Esophagus muscularis mucosa (tissue), 4 donors: Measurements from ENCODE around the gene GALK2. TPM values are rescaled to one million over a fixed set of nuclear protein-coding genes. Genes with fewer than 3 reads are reported as not detected.

ENCODE experiments used
- DNase-seq: peaks from one replicate; pipeline ENCODE4 v3.0.0-alpha.2; 2017; ENCODE audit errors: extremely low spot score
- H3K27ac ChIP-seq, 4 donors: fragments of 200-600 bp; sonication (generic); replicated peaks in 1 of 4; 1 replicate in 3 of 4; 2 replicates in 1 of 4; pipeline ENCODE4 v1.5.1; 2016 to 2019; ENCODE audit warnings: mild to moderate bottlenecking in 1 of 4
- H3K27me3 ChIP-seq, 4 donors: fragments of 200-600 bp; sonication (generic); one replicate each; pipeline versions ENCODE4 v1.5.1 to v1.6.0; 2016 to 2019
- H3K36me3 ChIP-seq, 4 donors: fragments of 200-600 bp; sonication (generic); one replicate each; pipeline ENCODE4 v1.5.1; 2016 to 2019
- H3K4me1 ChIP-seq, 4 donors: fragments of 200-600 bp; sonication (generic); one replicate each; pipeline ENCODE4 v1.5.1; 2016 to 2019
- H3K4me3 ChIP-seq, 4 donors: fragments of 200-600 bp; sonication (generic); 1 replicate in 2 of 4; 2 replicates in 2 of 4; pipeline ENCODE4 v1.5.1; 2016 to 2019; ENCODE audit warnings: mild to moderate bottlenecking in 4 of 4, moderate library complexity in 1 of 4
- H3K9me3 ChIP-seq, 4 donors: fragments of 200-600 bp; sonication (generic); 1 replicate in 3 of 4; 2 replicates in 1 of 4; pipeline ENCODE4 v1.5.1; 2016 to 2019
- CTCF ChIP-seq, 3 experiments: fragments of 200-600 bp in 2 of 3; fragments of 450-650 bp in 1 of 3; sonication (generic) in 2 of 3; IDR thresholded peaks; one replicate each; pipeline ENCODE4 v1.5.1; 2017 to 2019; ENCODE audit warnings: antibody characterized with exemption in 3 of 3, mild to moderate bottlenecking in 2 of 3, moderate library complexity in 1 of 3
- EP300 ChIP-seq: sonication (generic); formaldehyde crosslinking; IDR thresholded peaks from one replicate; pipeline ENCODE4 v1.6.1; 2017; ENCODE audit warnings: antibody characterized with exemption
- POLR2A ChIP-seq: fragments of 450-650 bp; IDR thresholded peaks from one replicate; pipeline ENCODE4 v1.6.1; 2017; ENCODE audit warnings: antibody characterized with exemption, moderate library complexity, mild to moderate bottlenecking, low read depth
- POLR2AphosphoS5 ChIP-seq, 2 donors: sonication (generic); formaldehyde crosslinking; IDR thresholded peaks; one replicate each; pipeline ENCODE4 v1.6.1; 2017; ENCODE audit warnings: antibody characterized with exemption in 2 of 2
- WGBS: methylation state at CpG from one replicate; pipeline ENCODE4 v1.1.5; 2018; 5-methylcytosine and 5-hydroxymethylcytosine counted together
- intact Hi-C: fragments of 100-400 bp; cut with DNase I; formaldehyde crosslinking; loops from one replicate; pipeline ENCODE4 v1.15.1; 2023
- total RNA-seq, 4 donors: library from RNA; depleted of rRNA; stranded (reverse); fragments of >200 nt; gene quantifications; one replicate each; pipeline versions ENCODE4 v1.1.0 to v1.2.1, GENCODE V29; 2016

GALK2 gene
- total RNA-seq, 4 donors from 2014 or later, result 34.5 to 50.3 (median 41.5) TPM

DNA sequence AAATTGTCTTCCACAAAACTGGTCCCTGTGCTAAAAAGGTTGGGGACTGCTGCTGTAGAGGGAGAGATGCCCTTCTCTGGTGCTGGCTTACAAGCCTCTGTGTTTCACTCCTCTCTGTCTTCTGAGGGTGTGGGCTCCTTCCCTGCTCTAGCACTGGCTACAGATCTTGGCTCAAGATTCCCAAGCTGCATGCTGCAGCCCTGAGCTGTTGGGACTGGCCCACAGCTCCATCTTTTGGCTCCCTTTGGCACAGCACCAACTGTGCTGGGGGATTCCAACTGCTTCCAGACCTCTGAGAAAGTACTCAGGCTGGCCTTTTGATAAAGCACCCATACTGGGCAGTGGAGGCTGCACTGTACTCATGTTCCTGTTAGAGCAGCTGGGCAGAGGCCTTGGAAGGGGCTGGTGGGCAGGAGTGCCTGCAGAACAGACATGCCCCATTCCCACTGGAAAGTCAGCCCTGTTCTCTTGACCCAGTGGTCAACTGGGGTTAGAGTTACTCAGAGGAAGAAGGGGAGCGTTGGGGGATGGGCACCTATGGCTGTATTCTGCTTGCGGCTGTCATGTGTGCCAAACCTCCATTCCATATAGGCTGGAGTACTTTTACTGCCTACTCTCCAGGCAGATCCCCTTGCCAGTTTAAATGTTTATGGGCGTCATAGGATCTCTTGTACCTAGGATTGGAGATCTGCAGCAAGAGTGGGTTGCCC, 55.7 kb downstream of the GALK2 start:
- TF ChIP-seq POLR2A (no peak), EP300 (no peak), POLR2AphosphoS5 (IDR thresholded peaks at IDR 0.05) (no peak), CTCF (IDR thresholded peaks at IDR 0.05) (no peak)
- no peaks in the 10 kb centered on the region for H3K27me3 ChIP-seq
- H3K36me3 ChIP-seq, result peaks cover 0 to 12% (median 4%) of the 10 kb centered on the region in 4 donors
- intact Hi-C loops, result no loop called here
- H3K4me1 ChIP-seq, result peaks cover 0 to 3% (median 0%) of the 10 kb centered on the region in 4 donors
- H3K27ac ChIP-seq, result no peak overlapping the region
- no peak overlapping the region for H3K4me3 ChIP-seq
- DNase-seq, result no peak
- 96% methylated on average over 3 of the region's 3 CpGs for WGBS
- peaks cover 0 to 18% (median 8%) of the 10 kb centered on the region in 4 donors for H3K9me3 ChIP-seq

GRCh38 chr15:49227602-49228001, 57.6 kb downstream of the GALK2 start:
- Histone ChIP-seq H3K9me3 (peaks cover 0 to 8% (median 0%) of the 10 kb centered on the region in 4 donors), H3K4me3 (no peak overlapping the region), H3K4me1 (peaks cover 0 to 3% (median 0%) of the 10 kb centered on the region in 4 donors), H3K27ac (no peak overlapping the region), H3K27me3 (no peaks in the 10 kb centered on the region), H3K36me3 (peaks cover 0 to 13% (median 6%) of the 10 kb centered on the region in 4 donors)
- DNase-seq, result no peak
- TF ChIP-seq EP300 (no peak), POLR2AphosphoS5 (IDR thresholded peaks at IDR 0.05) (no peak), POLR2A (no peak), CTCF (IDR thresholded peaks at IDR 0.05) (no peak)
- intact Hi-C loops, result no loop called here

DNA sequence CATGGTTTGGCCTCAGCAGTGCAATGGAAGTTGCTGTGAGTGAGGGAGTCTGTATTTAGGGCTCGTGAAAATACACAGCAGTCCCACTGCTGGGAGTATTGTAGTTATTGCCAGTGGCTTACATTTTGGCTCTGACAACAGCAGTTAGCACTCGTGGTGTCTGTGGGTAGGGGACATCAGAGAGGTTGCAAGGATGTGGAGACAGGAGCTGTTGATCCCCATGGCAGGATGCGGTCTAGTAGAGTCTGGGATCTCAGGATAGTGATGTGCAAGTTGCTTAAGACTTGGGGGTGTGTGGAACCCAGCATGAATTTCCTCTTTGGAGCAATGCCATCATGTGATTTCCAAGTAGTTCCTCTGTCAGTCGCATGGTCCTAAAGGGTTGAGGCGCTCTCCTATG, 59.9 kb downstream of the GALK2 start:
- intact Hi-C loops, result no loop called here
- WGBS, result 97% methylated on average over 5 of the region's 5 CpGs
- Histone ChIP-seq H3K36me3 (peaks cover 0 to 13% (median 6%) of the 10 kb centered on the region in 4 donors), H3K27me3 (no peaks in the 10 kb centered on the region), H3K4me1 (peaks cover 0 to 3% (median 0%) of the 10 kb centered on the region in 4 donors), H3K4me3 (no peak overlapping the region), H3K9me3 (peaks cover 0 to 8% (median 0%) of the 10 kb centered on the region in 4 donors), H3K27ac (no peak overlapping the region)
- no peak for DNase-seq
- TF ChIP-seq POLR2A (no peak), CTCF (IDR thresholded peaks at IDR 0.05) (no peak), POLR2AphosphoS5 (IDR thresholded peaks at IDR 0.05) (no peak), EP300 (no peak)

GRCh38 chr15:49232236-49232806, 62.3 kb downstream of the GALK2 start:
- no peak overlapping the region for H3K4me3 ChIP-seq
- TF ChIP-seq POLR2AphosphoS5 (IDR thresholded peaks at IDR 0.05) (no peak), CTCF (IDR thresholded peaks at IDR 0.05) (no peak), EP300 (no peak), POLR2A (no peak)
- intact Hi-C loops, result no loop called here

More at GRCh38 chr15:49232236-49232806, 62.3 kb downstream of the GALK2 start:
- H3K27me3 ChIP-seq, result no peaks in the 10 kb centered on the region
- H3K9me3 ChIP-seq, result peaks cover 0 to 8% (median 0%) of the 10 kb centered on the region in 4 donors
- WGBS, result 89% methylated on average over 2 of the region's 2 CpGs
- no peak for DNase-seq
- peaks cover 0 to 4% (median 0%) of the 10 kb centered on the region in 4 donors for H3K36me3 ChIP-seq
- no peak overlapping the region for H3K27ac ChIP-seq
- H3K4me1 ChIP-seq, result peaks cover 6 to 24% (median 21%) of the 10 kb centered on the region in 4 donors
